HG02763 (cell line): ENCODE measurements around the gene PKP4.

Source experiments
- ATAC-seq: cut with Tn5 transposase; IDR thresholded peaks from one replicate; pipeline ENCODE4 v1.9.1; 2021; ENCODE audit warnings: mild to moderate bottlenecking, moderate library complexity; ENCODE audit not compliant: unreplicated experiment

PKP4 gene

GRCh38 chr2:158644139-158644538 lies 187.4 kb downstream of the PKP4 start:
- ATAC-seq: no peak

- ATAC-seq: no peak
Observed at GRCh38 chr2:158645299-158645698, 188.5 kb downstream of the PKP4 start.

- ATAC-seq: no peak
Observed at GRCh38 chr2:158647436-158648231, 190.9 kb downstream of the PKP4 start.

- ATAC-seq: no peak
Observed at GRCh38 chr2:158649846-158650245, 193.1 kb downstream of the PKP4 start.

- ATAC-seq: no peak
Observed at GRCh38 chr2:158650646-158651357, 194.1 kb downstream of the PKP4 start.

GRCh38 chr2:158651358-158652057 lies 194.8 kb downstream of the PKP4 start:
- ATAC-seq: no peak

GRCh38 chr2:158655628-158656027 lies 198.9 kb downstream of the PKP4 start:
- ATAC-seq: no peak

- ATAC-seq: no peak
Observed at GRCh38 chr2:158656492-158657229, 199.9 kb downstream of the PKP4 start.

GRCh38 chr2:158658396-158658795 lies 201.6 kb downstream of the PKP4 start:
- ATAC-seq: no peak

- ATAC-seq: no peak
Observed at GRCh38 chr2:158659483-158659882, 202.7 kb downstream of the PKP4 start.

- no peak for ATAC-seq
Observed at GRCh38 chr2:158661231-158661630, 204.5 kb downstream of the PKP4 start.

GRCh38 chr2:158662421-158662820 lies 205.7 kb downstream of the PKP4 start:
- no peak for ATAC-seq

GRCh38 chr2:158663796-158664195 lies 207.0 kb downstream of the PKP4 start:
- no peak for ATAC-seq

GRCh38 chr2:158664987-158665386 lies 208.2 kb downstream of the PKP4 start:
- no peak for ATAC-seq

- ATAC-seq: no peak
Observed at GRCh38 chr2:158665536-158666302, 209.0 kb downstream of the PKP4 start.

- ATAC-seq: no peak
Observed at GRCh38 chr2:158666969-158667368, 210.2 kb downstream of the PKP4 start.

GRCh38 chr2:158667586-158667985 lies 210.8 kb downstream of the PKP4 start:
- ATAC-seq: no peak

GRCh38 chr2:158668001-158668765 lies 211.4 kb downstream of the PKP4 start:
- ATAC-seq: no peak

- no peak for ATAC-seq
Observed at GRCh38 chr2:158670292-158670691, 213.5 kb downstream of the PKP4 start.
